ENCODE measurements around the gene CYB5A.

GRCh38 chr18:74292541-74292858 lies 737 bp upstream of the CYB5A start:
- TF ChIP-seq TBP (IDR thresholded peaks at IDR 0.05; ENCODE audit: low read depth, low read length) (no peak), TCF12 (IDR thresholded peaks at IDR 0.05; ENCODE audit: low read depth, low read length) (no peak), JUND (IDR thresholded peaks at IDR 0.05; ENCODE audit: low read length) (no peak), BACH1 (IDR thresholded peaks at IDR 0.05; ENCODE audit: low read length) (no peak), JUN (IDR thresholded peaks at IDR 0.05; ENCODE audit: low read depth, low read length) (no peak)

Measured in H1 (cell line).